Activated effector memory CD4-positive, alpha-beta T cell treated with anti-CD3 and anti-CD28 coated beads, Interleukin-2, amount 50 U/mL, for 16 hours (primary cell): ENCODE data around the gene YAF2.
"Not testable (repeated sequence)": the region's sequence is repeated elsewhere in the genome, so short reads cannot be mapped to it uniquely, and the experiment has no call there.

ENCODE experiments used
- DNase-seq: peaks from one replicate; pipeline ENCODE4 v3.0.0-alpha.2; 2020

The YAF2 gene

GRCh38 chr12:42192258-42192657, 45.8 kb downstream of the YAF2 start:
- no peak for DNase-seq

- DNase-seq, result no peak
These were observed 47.7 kb downstream of the YAF2 start for GRCh38 chr12:42190376-42190775.

GRCh38 chr12:42188275-42188674, 49.8 kb downstream of the YAF2 start:
- DNase-seq, result not testable (repeated sequence)

DNA sequence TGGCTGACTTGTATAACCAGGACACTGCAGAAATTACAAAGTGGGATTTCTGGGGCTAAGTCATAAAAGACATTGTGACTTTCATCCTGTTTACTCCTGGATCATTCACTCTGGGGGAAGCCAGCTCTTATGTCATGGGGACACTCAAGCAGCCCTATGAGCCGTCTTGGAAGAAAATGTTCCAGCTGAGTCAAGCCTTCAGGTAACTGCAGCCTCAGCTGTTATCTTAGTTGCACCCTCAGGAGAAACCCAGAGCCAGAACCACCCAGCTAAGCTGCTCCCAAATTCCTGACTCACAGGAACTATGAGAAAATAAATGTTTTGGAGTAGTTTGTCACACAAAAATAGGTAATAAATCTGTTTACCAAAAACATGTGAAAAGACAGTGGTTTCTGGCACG, 50.2 kb downstream of the YAF2 start:
- no peak for DNase-seq

DNA sequence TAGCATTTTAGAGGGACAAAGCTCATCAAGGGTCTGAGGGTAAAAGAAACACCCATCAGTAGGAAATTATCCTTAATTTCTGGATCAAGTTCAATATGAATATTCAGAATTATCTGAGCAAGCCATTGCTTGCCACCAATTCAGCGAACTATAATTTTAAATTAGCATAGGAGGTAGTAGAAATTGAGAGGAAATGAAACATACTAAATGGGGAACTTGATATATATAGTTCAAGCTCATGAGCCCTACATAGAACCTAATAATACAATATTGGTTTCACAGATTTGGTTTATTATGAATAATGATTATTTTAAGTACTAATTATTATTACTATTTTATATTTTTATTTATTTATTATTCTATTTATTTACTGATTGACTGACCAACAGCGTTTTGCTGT, 51.3 kb downstream of the YAF2 start:
- DNase-seq, result no peak

GRCh38 chr12:42182394-42182793, 55.7 kb downstream of the YAF2 start:
- DNase-seq, result no peak

DNA sequence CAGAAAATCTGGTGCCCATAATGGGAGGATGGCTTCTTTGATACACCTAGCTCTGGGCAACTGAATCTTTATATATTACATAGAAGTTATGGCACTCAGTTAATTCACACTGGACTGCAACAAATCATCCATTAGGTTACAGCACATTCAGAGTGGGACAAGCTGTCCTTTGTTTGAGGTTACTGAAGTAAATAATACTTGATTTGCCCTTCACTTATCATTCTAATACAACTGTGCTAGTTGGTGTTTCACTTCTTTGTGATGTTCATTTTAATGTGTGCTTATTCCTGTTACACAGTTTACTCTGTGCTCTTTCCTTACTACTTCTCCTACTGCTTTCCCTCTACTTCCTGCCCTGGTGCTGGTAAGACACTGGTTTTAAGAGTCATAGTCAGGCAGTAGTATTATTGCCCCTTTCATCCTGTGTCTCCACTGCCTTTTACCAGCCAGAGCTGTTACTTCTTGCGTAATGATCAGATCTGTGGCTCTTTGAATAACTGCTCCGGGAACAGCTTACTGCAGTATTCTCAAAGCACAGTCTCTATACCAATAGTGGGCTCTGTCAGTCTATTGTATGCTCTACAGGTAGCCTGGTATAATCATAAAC, 57.0 kb downstream of the YAF2 start:
- DNase-seq, result no peak

GRCh38 chr12:42178101-42178500, 59.9 kb downstream of the YAF2 start:
- no peak for DNase-seq

DNA sequence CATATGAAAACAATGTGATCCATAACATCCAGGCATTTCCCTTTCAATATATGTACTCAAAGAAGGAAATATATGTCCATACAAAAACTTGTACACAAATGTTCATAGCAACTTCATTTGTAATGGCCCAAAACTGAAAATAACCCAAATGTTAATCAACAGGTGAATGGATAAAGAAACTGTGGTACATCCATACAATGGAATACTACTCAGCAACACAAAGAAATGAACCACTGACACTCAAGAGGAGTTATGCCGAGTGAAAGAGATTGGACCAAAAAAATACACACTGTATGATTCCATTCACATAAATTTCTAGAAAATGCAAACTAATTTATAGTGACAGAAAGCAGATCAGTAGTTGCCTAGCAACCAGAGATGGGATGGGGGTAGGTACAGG, 63.1 kb downstream of the YAF2 start:
- DNase-seq, result no peak

- no peak for DNase-seq
These were observed 64.0 kb downstream of the YAF2 start for GRCh38 chr12:42173961-42174521.

DNA sequence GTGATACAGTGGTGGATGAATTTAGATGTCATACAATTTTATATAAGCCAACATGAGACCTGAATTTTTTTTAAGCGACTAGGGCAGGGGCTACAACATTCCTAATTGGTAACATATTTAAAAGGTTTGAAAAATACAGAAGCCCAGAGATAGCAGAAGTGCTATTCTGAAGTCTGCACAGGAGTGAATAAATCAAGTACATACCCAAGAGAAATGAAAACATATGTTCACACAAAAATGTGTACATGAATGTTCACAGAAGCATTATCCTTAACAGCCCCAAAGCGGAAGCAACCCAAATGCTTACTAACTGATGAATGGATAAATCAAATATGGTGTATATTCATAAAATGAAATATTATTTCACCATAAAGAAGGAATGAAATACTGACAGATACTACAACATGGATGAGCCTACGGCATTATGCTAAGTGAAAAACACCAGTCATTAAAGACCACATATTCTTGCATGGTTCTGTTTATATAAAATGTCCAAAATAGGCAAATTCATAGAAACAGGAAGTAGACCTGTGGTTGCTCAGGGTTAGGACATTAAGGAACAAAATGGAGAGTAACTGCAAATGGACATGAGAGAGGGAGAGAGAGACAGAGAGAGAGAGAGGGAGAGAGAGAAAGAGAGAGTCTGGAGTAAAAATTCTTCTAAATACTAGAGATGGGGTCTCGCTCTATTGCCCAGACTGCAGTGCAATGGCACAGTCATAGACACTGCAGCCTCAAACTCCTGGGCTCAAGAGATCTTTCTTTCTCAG, 65.4 kb downstream of the YAF2 start:
- no peak for DNase-seq

DNA sequence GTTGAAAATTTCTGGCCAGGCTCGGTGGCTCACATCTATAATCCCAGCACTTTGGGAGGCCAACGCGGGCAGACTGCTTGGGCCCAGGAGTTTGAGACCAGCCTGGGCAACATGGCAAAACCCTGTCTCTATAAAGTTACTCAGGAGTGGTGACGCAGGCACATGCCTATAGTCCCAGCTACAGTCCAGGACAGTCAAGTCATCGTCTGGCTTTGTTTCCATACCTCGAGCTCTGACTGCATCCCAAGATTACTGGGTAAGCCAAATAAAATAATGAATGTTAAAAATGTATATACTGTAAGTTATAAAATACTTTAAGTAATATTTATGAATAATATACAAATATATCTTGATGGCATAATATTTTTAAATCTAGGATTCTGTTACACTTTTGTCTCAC, 70.3 kb downstream of the YAF2 start:
- no peak for DNase-seq

GRCh38 chr12:42166501-42166900, 71.5 kb downstream of the YAF2 start:
- DNase-seq, result no peak

- DNase-seq, result no peak
These were observed 74.1 kb downstream of the YAF2 start for GRCh38 chr12:42163913-42164312.

DNA sequence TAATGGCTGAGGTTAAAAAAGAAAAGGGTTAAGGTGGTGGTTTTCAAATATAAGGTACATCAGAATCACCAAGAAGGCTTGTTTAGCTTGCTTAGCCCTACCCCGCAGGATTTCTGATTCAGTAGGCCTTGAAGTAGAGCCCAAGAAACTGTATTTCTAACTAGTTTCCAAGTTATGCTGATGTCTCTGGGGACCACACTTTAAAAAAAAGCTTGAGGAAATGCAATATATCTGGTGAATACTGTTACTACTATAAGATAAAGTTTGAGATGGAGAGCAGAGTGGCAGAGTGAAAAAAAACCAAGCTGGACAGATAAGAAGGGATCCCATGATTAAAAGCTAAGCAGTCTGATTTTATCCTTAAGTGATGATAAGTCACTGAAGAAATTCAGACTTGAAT, 75.1 kb downstream of the YAF2 start:
- DNase-seq, result no peak

GRCh38 chr12:42162193-42162592, 75.9 kb downstream of the YAF2 start:
- no peak for DNase-seq

GRCh38 chr12:42161529-42161928, 76.5 kb downstream of the YAF2 start:
- DNase-seq, result no peak

DNA sequence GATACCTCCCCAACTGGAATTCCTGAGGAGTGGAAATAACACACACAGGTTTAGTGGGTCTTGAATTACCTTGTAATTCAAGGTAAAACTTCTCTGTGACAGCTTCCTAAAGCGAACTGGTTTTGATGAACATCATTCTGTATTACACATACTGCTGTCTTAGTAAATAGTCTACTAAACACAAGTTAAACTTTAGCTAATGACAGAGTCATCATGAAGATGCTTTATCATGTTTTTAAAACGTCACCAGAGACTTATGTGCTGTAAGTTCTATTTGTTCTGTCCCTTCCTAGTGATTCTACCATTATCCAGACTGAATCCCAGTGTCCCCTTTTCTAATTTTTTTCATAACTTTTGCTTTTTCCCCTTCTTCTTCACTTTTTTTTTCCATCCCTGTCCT, 81.8 kb downstream of the YAF2 start:
- no peak for DNase-seq

GRCh38 chr12:42145552-42146215, 92.4 kb downstream of the YAF2 start:
- DNase-seq, result no peak

- DNase-seq, result no peak
These were observed 92.9 kb downstream of the YAF2 start for GRCh38 chr12:42145197-42145549.

- peak; percentile 93 for DNase-seq
These were observed 93.4 kb downstream of the YAF2 start, which contains the start of gene GXYLT1 for GRCh38 chr12:42144408-42145196. GXYLT1 (minus strand) TSS chr12:42144874; CDS start chr12:42144646, 228 bp downstream.

- no peak for DNase-seq
These were observed 94.0 kb downstream of the YAF2 start for GRCh38 chr12:42144158-42144407.

GRCh38 chr12:42143452-42144157, 94.4 kb downstream of the YAF2 start:
- DNase-seq, result no peak
